IMR-90 (cell line): ENCODE measurements around the gene GPR108.

Source experiments
- BHLHE40 ChIP-seq: fragments of 150-350 bp; IDR thresholded peaks from 2 replicates; pipeline ENCODE4 v1.6.1; 2016; ENCODE audit warnings: mild to moderate bottlenecking, low read depth, low read length
- MAFK ChIP-seq: IDR thresholded peaks from 2 replicates; pipeline ENCODE4 v1.6.1; 2012; ENCODE audit warnings: low read depth, low read length, improper control_type of control experiment
- MAZ ChIP-seq: IDR thresholded peaks from 2 replicates; pipeline ENCODE4 v1.6.1; 2012; ENCODE audit warnings: low read depth, mild to moderate bottlenecking, low read length, improper control_type of control experiment, moderate library complexity, borderline replicate concordance
- MXI1 ChIP-seq: IDR thresholded peaks from 2 replicates; pipeline ENCODE4 v1.6.1; 2012; ENCODE audit warnings: low read depth, mild to moderate bottlenecking, low read length, moderate library complexity, borderline replicate concordance
- POLR2A ChIP-seq: IDR thresholded peaks from 2 replicates; pipeline ENCODE4 v1.6.1; 2012; ENCODE audit warnings: mild to moderate bottlenecking, low read depth, low read length
- RAD21 ChIP-seq: IDR thresholded peaks from 2 replicates; pipeline ENCODE4 v1.6.1; 2012; ENCODE audit warnings: low read length, improper control_type of control experiment
- SMC3 ChIP-seq: fragments of 150-350 bp; IDR thresholded peaks from 2 replicates; pipeline ENCODE4 v1.6.1; 2016; ENCODE audit warnings: low read depth, mild to moderate bottlenecking, antibody characterized with exemption, low read length, moderate library complexity
- TF ChIP-seq, protein P1 (sequence below): conservative IDR thresholded peaks from 2 replicates; pipeline ENCODE4 v1.5.1; 2012; ENCODE audit warnings: mild to moderate bottlenecking, low read depth, low read length, improper control_type of control experiment
- TF ChIP-seq, protein P2 (sequence below): fragments of 150-350 bp; IDR thresholded peaks from 2 replicates; pipeline ENCODE4 v1.6.1; 2016; ENCODE audit warnings: low read depth, mild to moderate bottlenecking, low read length, moderate library complexity, borderline replicate concordance
- TF ChIP-seq, protein P3 (sequence below): fragments of 150-350 bp; IDR thresholded peaks from 2 replicates; pipeline ENCODE4 v1.6.1; 2017; ENCODE audit warnings: mild to moderate bottlenecking, antibody characterized with exemption, low read length, low read depth

GRCh38 chr19:6743714-6744380, 6.5 kb upstream of the GPR108 start:
- TF ChIP-seq, protein P1, sequence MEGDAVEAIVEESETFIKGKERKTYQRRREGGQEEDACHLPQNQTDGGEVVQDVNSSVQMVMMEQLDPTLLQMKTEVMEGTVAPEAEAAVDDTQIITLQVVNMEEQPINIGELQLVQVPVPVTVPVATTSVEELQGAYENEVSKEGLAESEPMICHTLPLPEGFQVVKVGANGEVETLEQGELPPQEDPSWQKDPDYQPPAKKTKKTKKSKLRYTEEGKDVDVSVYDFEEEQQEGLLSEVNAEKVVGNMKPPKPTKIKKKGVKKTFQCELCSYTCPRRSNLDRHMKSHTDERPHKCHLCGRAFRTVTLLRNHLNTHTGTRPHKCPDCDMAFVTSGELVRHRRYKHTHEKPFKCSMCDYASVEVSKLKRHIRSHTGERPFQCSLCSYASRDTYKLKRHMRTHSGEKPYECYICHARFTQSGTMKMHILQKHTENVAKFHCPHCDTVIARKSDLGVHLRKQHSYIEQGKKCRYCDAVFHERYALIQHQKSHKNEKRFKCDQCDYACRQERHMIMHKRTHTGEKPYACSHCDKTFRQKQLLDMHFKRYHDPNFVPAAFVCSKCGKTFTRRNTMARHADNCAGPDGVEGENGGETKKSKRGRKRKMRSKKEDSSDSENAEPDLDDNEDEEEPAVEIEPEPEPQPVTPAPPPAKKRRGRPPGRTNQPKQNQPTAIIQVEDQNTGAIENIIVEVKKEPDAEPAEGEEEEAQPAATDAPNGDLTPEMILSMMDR, result no peak
- TF ChIP-seq POLR2A (no peak), RAD21 (no peak), SMC3 (no peak), MAFK (no peak), MAZ (no peak), MXI1 (no peak), BHLHE40 (no peak)
- TF ChIP-seq, protein P2, sequence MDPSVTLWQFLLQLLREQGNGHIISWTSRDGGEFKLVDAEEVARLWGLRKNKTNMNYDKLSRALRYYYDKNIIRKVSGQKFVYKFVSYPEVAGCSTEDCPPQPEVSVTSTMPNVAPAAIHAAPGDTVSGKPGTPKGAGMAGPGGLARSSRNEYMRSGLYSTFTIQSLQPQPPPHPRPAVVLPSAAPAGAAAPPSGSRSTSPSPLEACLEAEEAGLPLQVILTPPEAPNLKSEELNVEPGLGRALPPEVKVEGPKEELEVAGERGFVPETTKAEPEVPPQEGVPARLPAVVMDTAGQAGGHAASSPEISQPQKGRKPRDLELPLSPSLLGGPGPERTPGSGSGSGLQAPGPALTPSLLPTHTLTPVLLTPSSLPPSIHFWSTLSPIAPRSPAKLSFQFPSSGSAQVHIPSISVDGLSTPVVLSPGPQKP, result no peak
- TF ChIP-seq, protein P3, sequence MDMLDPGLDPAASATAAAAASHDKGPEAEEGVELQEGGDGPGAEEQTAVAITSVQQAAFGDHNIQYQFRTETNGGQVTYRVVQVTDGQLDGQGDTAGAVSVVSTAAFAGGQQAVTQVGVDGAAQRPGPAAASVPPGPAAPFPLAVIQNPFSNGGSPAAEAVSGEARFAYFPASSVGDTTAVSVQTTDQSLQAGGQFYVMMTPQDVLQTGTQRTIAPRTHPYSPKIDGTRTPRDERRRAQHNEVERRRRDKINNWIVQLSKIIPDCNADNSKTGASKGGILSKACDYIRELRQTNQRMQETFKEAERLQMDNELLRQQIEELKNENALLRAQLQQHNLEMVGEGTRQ, result no peak
